Sciatic nerve (tissue), 2 donors: ENCODE data around the gene MACROH2A1. TPM values are rescaled to one million over a fixed set of nuclear protein-coding genes. Genes with fewer than 3 reads are reported as not detected.
"Not testable (repeated sequence)": the region's sequence is repeated elsewhere in the genome, so short reads cannot be mapped to it uniquely, and the experiment has no call there.

Source experiments
- ATAC-seq: fragments of 200-7000 bp; cut with Tn5 transposase; one replicate; pipeline ENCODE4 v1.9.1; 2020; ENCODE audit warnings: mild to moderate bottlenecking, moderate library complexity
- DNase-seq: peaks from one replicate; pipeline ENCODE4 v3.0.0-alpha.2; 2020; ENCODE audit warnings: low spot score
- intact Hi-C: fragments of 100-400 bp; cut with DNase I; formaldehyde crosslinking; loops from one replicate; pipeline ENCODE4 v1.14.2; 2022
- total RNA-seq: library from RNA; stranded (reverse); fragmentation: NEBNext Ultra II Directional; extraction: Animal tissue kit (Norgen Biotek cat#: 25700); gene quantifications from one replicate; pipeline ENCODE4 v1.2.1, GENCODE V29; 2021
- donor health status: DM: no; HTN: no; CAD: no.
- donor health status: DM: no; HTN: no; CAD: no.

MACROH2A1 gene
- total RNA-seq, 1 donor from 2014 or later = 129 TPM

GRCh38 chr5:135363342-135363741 is 35.7 kb downstream of the MACROH2A1 start:
- intact Hi-C loops, ATAC-seq, DNase-seq: not testable (repeated sequence)

GRCh38 chr5:135362102-135362501 is 36.9 kb downstream of the MACROH2A1 start:
- no peak for ATAC-seq
- DNase-seq = no peak
- intact Hi-C loops = no loop called here

- intact Hi-C loops = no loop called here
- no peak for ATAC-seq
- no peak for DNase-seq
These were observed 38.5 kb downstream of the MACROH2A1 start for GRCh38 chr5:135360278-135361274.

GRCh38 chr5:135359374-135360165 is 39.5 kb downstream of the MACROH2A1 start:
- ATAC-seq (no peak), DNase-seq (no peak)
- intact Hi-C loops = no loop called here

GRCh38 chr5:135357685-135358084 is 41.3 kb downstream of the MACROH2A1 start:
- intact Hi-C loops = no loop called here
- no peak for ATAC-seq
- DNase-seq = no peak

GRCh38 chr5:135356522-135357318 is 42.3 kb downstream of the MACROH2A1 start:
- peak; percentile 95 for ATAC-seq
- intact Hi-C loops = no loop called here
- peak; percentile 85 for DNase-seq

- ATAC-seq (peak; percentile 61), DNase-seq (no peak)
- intact Hi-C loops = no loop called here
These were observed 43.9 kb downstream of the MACROH2A1 start for GRCh38 chr5:135355169-135355568.

GRCh38 chr5:135353952-135354721 is 44.9 kb downstream of the MACROH2A1 start:
- intact Hi-C loops = no loop called here
- ATAC-seq (peak; percentile 29), DNase-seq (no peak)

- intact Hi-C loops = no loop called here
- no peak for DNase-seq
- ATAC-seq = no peak
These were observed 48.5 kb downstream of the MACROH2A1 start for GRCh38 chr5:135350536-135350935.

GRCh38 chr5:135349886-135350285 is 49.1 kb downstream of the MACROH2A1 start:
- DNase-seq = no peak
- ATAC-seq = no peak
- intact Hi-C loops = no loop called here

- DNase-seq (no peak), ATAC-seq (no peak)
- intact Hi-C loops = no loop called here
These were observed 49.6 kb downstream of the MACROH2A1 start for GRCh38 chr5:135349451-135349850.

- ATAC-seq (peak; percentile 56), DNase-seq (no peak)
- intact Hi-C loops = no loop called here
These were observed 50.1 kb downstream of the MACROH2A1 start for GRCh38 chr5:135348918-135349317.

- no peak for DNase-seq
- intact Hi-C loops = no loop called here
- no peak for ATAC-seq
These were observed 51.6 kb downstream of the MACROH2A1 start for GRCh38 chr5:135347392-135347791.

GRCh38 chr5:135345956-135346731 is 52.9 kb downstream of the MACROH2A1 start:
- ATAC-seq (no peak), DNase-seq (no peak)
- intact Hi-C loops = no loop called here

GRCh38 chr5:135344349-135344748 is 54.7 kb downstream of the MACROH2A1 start:
- intact Hi-C loops = no loop called here
- no peak for ATAC-seq

GRCh38 chr5:135343413-135343812 is 55.6 kb downstream of the MACROH2A1 start:
- intact Hi-C loops = no loop called here
- no peak for ATAC-seq
- DNase-seq = no peak

More at GRCh38 chr5:135344349-135344748, 54.7 kb downstream of the MACROH2A1 start:
- DNase-seq = no peak

- no peak for ATAC-seq
- no peak for DNase-seq
- intact Hi-C loops = no loop called here
These were observed 56.5 kb downstream of the MACROH2A1 start for GRCh38 chr5:135342551-135342875.
